Pulmonary artery endothelial cell (primary cell): ENCODE results near the gene PRPF40B. TPM values are rescaled to one million over a fixed set of nuclear protein-coding genes. Genes with fewer than 3 reads are reported as not detected.

Experiments used
- DNase-seq: peaks from one replicate; pipeline ENCODE4 v3.0.0-alpha.2; 2011; ENCODE audit warnings: low read depth, low spot score
- total RNA-seq: library from RNA; depleted of rRNA; stranded (reverse); fragments of >200 nt; gene quantifications from 2 replicates; pipeline ENCODE4 v1.2.3, GENCODE V29; 2014

Gene PRPF40B
- total RNA-seq, 1 donor from 2014 or later = 4.1 TPM

DNA sequence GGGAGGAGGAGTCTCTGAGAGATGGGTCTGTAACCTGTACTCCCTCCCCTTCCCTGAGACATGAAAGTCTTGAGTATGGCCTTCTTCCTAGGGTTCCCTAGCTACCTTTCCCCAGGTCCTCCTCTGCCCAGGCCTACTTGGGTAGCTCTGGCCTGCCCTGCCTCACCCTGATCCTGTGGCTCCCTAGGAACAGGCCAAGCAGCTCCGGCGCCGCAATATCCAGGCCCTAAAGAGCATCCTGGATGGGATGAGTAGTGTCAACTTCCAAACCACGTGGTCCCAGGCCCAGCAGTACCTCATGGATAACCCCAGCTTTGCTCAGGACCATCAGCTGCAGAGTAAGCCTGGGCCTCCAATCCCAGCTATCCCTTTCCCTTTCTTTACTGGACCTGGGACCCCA, 12.3 kb downstream of the PRPF40B start:
- no peak for DNase-seq

DNA sequence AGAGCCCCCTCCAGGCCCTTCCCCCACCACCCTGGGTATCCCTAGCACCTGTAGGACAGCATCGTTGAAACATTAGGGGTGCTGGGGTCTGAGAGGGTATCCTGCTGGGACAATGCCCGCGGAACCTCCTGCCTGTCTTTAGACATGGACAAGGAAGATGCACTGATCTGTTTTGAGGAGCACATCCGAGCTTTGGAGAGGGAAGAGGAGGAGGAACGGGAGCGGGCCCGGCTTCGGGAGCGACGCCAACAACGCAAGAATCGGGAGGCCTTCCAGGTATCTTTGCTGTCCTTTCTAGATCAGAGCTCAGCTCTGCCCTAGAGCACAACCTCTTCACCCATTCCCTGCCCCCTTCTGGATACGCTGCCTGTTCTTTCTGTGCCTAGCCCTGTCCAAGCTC, 13.2 kb downstream of the PRPF40B start:
- no peak for DNase-seq

DNA sequence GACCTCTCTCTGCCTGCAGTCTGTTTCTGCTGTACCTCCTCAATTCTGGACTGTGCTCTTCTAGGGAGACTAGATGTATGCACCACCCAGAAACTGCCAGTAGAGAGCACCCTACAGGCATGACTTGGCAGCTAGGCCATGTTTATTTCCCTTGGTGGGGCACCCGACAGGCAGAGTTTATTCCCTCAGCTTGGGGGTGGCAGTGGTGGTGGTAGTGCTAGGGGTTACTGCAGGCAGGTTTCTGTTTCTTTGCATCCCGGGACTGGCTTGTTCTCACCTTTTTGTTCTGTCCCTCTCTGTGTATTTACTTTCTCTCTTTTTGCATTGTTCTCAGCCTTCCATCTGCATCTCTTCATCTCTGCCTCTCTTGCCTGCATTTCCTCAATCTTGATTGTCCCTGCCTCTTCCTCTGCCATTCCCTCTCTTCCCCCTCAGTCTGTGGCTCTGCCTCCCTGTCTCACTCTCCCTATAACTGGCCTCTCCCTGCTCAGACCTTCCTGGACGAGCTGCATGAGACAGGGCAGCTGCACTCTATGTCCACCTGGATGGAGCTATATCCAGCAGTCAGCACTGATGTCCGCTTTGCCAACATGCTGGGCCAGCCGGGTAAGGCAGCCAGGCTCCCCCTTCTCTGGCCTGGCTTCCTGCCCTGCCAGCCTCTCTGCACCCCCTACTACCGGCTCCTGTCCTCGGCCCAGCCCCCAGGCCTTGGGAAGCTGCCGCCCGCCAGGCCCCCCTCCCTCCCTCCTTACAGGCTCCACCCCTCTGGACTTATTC, 13.8 kb downstream of the PRPF40B start:
- DNase-seq = peak; percentile 37

DNA sequence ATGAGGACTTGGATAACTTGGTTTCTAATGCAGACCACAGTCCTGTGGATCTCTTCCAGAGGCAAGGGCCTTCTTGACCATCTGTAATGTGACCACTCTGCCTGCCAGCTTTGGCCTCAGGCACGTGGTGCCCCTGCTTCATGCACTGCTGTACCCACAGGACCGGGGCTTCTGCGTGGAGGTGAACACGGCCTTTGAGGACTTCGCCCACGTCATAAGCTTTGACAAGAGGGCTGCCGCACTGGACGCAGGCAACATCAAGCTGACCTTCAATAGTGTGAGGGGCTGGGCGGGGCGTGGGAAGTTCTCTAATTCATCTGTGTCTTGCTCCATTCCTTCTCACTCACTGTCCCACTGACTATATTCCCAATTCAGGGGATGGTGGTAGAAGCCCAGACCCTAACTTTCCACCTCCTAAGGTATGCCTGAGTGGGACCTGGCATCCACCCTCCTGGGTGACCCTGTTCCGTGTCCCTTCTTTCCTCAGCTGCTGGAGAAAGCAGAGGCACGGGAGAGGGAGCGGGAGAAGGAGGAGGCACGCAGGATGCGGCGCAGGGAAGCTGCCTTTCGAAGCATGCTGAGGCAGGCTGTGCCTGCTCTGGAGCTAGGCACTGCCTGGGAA, 18.5 kb downstream of the PRPF40B start:
- no peak for DNase-seq

DNA sequence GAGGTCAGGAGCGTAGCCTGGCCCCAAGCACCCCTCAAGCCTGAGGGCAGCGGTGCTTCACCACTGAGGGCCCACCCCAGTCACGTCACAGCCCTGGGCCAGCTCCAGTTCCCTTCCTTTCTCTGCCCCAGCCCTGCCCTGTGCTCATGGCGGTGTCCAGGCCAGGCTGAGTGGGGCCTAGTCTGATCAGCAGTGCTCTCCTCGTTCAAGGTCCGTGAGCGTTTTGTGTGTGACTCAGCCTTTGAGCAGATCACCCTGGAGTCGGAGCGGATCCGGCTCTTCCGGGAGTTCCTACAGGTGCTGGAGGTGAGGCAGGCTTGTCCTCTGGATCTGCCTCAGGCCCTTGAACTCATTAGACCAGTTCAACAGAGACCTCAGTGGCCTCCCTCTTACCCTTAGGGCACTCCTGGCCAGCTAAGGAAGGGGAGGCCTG, 19.0 kb downstream of the PRPF40B start:
- DNase-seq = no peak

DNA sequence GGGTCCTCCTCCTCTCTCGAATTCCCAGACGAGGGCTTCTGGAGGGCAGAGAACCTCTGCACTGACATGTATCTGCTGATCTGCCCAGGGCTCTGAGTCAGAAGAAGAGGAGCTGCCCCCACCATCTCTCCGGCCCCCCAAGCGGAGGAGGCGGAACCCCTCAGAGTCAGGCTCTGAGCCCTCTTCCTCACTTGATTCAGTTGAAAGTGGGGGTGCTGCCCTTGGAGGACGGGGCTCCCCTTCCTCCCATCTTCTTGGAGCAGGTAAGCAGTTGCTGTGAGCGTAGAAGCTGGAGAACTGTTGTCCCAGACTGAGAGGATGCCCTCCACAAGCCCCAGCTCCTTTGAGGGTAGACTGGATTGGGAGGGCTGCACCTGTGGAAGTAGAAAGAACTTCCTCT, 19.8 kb downstream of the PRPF40B start:
- no peak for DNase-seq

DNA sequence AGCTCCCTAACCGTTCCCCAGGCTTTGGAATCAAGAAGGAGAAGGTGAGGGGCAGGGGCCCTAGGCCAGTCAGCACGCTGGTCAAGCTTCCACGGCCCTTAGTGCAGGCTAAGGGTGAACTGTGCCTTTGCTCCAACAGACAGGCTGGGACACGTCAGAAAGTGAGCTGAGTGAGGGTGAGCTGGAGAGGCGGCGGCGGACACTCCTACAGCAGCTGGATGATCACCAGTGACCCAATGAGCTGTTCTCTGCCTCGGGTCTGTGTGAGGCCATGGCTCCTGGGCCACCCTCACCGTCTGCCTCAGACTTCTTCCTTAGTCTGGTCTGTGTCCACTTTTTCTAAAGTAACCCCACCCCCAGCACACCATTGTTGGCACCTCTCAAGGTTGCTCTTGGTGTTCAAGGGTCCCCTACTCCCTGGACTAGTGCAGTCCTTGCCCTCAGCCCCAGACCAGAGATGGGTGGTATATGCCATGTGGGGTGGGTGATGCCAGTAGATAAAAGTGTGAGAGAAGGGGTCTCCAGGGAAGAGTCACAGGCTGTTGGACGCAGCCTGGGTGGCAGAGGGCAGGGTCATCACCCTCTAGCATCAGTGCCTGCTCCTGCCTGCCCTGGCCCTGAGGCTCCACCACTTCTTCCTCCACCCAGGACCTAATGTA, 20.7 kb downstream of the PRPF40B start:
- no peak for DNase-seq

DNA sequence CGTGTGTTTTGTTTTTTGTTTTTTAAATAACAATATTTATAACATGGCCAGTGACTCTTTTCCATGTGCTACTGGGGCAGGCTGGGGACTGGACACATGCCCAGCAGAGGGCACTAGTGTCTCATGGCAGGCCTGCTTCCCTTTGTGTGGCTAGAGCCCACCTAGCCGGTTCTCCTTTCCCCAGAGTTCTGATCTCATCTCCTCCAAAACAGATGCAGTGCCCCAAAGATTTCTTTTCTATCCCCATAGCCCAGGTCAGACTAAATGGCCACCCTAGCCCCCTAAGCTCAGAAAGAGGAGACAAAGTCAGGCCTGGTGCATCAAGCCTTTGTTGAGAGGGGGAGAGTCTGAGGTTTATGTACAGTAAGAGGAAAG, 21.2 kb downstream of the PRPF40B start:
- DNase-seq = no peak

DNA sequence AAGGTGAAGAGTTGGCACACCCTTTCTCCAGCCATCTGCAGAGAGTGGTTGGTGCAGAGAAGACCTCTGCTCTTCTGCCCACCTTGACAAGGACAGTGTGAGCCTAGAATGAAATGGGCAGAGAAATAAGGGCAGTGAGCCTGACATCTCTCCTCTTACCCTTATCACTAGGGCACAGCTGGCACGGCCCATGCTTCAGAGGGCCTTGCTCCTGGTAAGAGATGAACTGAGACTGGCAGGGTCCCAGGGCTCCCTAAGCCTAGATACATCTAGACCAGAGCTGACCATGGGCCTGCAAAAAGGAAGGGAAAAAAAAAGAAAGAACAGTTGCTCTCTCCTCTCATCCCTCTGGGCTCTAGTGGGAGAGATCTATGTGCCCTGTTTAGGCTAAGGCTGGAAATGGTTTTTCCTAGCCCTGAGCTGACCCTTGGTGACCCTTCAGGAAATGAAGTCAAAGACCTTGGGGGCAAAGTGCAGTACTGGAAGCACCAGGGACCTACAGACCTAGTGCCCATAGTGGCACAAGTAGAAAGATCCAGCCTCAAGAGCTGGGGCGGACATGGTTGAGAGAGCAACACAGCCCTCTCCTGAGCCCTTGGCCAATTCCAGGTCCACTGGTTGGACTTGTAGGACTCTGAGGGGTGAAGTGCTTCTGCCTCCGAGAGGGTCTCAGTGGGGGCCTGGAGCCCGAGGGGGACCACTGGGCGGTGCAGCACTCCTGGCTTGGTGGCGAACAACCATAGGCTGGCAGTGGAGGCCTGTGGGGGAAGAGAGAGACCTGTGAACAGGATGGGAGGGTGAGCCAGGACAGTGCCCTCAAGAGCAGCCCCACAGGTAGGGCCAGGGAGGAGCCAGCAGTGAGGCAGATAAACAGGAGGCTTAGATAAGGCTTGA, 22.0 kb downstream of the PRPF40B start:
- DNase-seq = no peak

DNA sequence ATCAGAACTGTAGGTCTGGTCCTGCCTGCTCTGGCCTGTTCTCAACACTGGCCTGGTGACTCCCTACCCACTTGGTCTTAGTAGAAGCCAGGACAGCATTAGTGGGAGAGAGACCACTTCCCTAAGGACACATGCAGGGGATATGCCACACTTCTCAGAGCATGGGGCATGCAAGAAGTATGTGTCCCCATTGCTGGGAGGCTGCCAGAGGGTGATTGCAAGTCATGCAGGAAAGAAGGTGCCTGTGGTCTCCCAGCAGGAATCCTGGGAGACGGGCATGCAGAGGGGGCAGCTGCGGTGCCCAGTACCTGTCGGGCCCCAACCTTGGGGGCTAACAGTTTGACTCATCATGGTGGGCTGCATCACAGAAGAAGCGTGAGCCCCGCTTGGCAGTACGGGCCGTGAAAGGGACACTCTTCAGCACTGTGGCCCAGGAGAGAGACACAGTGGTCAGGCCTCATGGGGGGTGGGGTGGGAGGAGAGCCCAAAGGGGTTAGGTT, 23.0 kb downstream of the PRPF40B start:
- no peak for DNase-seq

DNA sequence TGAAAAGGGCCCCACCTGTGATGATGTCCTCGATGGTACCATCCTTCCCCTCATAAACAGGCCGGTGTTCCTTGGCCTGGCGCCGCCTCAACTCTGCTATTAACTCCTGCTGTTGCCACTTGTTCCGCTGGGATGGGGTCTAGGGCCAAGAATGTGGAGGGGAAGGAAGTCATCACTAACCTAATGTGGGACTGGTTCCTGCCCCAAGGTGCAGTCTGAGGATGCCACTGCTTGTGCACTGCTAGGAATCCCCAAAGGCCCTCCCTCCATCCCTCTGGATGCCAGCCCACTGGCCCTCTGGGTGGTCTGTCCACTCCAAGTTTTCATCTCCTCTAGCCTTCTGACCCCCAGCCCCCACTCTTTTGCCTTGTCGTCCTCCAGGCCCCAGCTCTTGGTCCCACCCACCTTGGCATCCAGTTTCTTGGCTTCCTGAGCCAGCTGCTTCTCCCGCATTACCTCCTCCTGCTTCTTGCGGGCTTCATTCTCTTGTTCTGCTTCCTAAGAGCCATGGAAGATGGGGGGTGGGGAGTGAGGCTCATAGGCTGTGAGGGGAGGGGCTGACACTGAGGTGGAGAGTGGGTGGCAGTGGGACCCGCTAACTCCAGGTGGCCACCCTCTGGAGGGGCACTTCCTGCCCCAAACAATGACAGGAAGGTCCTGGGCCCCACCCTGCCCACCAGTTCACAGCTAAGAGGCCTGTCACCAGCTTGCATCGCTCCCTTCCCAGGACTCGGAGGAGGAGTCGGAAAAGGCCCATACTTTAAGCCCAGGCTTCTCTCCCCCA, 23.7 kb downstream of the PRPF40B start:
- DNase-seq = no peak

DNA sequence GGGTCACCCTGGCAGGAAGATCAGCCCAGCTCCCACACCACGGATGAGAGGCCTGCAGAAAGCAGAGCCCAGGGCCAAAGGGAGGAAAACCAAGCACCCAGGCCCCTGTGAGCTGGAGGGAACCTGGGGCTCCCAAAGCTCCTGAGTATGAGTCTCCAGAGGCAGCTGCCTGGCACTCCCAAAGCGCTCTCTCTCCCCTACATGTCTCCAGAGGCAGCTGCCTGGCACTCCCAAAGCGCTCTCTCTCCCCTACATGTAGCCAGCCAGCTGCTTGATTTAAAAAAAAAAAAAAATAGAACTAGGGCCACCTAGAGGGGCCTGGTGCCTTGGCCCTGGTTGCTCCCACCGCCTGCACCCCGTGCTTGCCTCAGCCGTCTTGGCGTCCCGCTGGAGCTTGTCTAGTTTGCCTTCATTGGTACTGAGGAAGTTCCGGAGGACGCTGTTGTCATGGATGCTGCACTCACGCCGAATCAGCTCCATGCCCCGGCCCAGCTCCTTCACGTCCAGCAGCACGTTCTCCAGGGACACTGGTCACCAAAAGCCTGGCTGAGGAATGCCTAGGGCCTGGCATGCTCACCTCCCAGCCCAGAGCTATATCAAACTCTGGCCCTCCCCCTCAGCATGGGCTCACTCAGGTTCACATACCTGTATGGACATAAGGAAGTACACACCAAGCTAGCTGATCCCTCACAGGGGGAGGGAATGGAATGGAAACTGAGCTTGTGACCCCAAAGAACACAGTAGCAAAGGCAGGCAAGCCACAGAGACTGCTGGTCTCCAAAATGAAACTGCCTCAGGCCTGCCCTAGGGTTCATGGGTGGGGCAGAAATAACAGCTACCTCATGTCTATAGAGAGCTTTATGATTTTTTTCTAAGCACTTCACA, 24.7 kb downstream of the PRPF40B start:
- no peak for DNase-seq

DNA sequence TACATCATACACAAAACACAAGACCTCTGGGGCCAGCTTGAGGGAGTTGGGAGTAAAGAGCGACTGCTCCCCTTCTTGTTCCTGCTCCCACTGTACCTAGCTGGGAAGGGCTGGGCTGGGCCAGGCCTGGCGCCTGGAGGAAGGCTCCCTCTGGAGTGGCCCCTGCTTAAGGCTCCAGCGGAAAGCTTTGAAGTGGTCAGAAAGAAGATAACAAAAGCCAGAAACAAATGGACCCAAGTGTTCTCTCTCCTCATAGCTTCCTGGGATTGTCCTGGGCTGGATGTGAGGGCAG, 25.3 kb downstream of the PRPF40B start:
- no peak for DNase-seq

DNA sequence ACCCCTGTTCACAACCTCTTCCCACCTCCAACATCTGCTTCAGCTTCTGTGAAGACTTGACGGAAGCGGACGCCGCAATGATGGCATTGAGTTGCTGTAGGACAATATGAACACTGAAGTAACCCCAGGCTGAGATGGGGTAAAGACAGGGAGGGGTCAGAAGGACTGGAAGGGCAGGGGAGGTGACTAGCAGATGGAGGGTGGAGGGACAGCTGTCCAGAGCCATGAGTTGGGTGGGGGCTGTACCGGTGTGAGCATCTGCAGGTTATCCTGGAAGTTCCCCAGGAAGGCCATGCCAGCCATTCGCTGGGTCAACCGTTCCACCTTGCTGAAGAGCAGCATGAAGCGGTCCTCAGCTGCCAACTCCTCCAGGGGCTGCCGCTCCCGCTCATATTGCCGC, 26.1 kb downstream of the PRPF40B start:
- DNase-seq = no peak

DNA sequence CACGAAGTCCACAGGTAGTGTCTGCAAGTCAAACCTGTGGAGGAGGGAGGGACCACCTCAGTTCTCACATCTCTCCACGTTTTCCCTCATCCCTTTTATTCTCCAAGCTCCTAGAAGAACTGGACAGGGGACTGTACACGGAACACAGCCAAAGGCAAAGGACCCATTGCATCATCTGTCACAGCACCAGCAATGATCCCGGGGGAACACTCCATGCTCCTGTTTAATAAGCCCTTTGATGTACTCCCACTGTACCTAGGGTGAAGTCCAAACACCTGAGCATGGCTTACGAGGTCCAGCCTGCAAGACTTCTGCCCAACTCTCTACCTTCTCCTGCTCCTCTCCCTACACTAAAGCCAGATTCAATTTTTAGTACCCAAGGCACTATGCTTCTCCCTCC, 26.5 kb downstream of the PRPF40B start:
- DNase-seq = no peak

DNA sequence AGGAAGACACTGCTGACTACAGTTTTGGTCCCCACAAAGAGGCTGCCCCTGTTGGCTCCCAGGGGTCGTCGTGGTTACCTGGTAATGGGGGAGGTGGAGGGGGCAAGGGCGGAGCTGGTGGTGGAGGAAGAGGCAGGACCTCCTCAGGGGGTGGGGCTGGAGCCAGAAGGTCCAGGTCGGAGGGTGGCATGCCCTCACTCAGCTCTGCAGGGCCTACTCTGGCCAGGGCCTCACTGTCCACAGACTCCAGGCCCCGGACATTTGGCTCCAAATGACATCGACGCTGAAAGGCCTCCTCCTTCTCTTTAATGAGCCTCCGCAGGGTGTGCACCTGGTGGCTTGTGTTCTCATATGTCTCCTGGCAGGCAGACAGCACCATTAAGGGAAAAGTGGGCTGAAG, 28.5 kb downstream of the PRPF40B start:
- no peak for DNase-seq

DNA sequence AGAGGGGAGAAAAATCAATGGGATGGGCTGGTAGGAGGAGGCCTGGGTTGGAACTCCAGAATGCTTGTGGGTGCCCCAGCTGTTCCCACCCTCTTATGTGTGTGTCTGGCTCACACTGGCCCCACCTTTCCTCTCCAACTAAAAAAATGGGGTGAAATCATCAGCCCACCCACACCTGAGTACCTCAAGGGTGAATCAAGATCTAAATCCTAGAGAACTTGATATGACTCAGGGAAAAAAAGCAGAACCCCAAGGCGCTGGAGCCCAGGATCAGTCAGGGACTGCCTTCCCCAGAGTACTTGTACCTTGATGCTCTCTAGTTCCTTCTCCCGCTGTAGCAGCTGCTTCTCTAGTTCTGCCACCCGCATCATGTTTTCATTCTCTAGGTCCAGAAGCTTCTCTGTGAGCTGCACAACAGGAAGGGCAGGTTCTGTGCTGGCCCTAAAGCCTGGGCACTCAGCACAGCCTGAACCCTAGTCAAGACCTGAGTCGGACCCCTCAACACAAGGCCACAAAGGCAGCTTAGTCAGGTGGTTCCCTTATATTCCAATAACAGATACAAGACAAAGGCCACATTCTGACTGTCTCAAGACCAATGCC, 29.7 kb downstream of the PRPF40B start:
- DNase-seq = no peak

DNA sequence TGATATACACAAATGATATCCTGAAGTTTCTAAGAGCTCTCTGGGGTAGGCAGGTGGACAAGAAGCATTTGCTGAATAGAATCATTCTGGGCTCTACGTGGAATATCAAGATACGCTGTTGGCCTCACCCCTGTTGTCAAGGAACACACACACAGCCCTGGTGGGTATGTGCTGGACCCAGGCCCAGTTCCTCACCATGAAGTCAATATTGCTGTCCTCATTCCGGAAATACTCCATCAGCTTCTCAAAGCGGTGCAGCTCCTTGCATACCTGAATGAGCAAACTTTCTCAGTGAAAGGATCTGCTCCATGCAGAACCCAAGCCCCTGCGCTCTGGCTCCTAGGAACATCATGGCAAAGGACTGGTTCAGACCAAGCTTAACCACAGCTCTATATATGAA, 31.4 kb downstream of the PRPF40B start:
- no peak for DNase-seq

DNA sequence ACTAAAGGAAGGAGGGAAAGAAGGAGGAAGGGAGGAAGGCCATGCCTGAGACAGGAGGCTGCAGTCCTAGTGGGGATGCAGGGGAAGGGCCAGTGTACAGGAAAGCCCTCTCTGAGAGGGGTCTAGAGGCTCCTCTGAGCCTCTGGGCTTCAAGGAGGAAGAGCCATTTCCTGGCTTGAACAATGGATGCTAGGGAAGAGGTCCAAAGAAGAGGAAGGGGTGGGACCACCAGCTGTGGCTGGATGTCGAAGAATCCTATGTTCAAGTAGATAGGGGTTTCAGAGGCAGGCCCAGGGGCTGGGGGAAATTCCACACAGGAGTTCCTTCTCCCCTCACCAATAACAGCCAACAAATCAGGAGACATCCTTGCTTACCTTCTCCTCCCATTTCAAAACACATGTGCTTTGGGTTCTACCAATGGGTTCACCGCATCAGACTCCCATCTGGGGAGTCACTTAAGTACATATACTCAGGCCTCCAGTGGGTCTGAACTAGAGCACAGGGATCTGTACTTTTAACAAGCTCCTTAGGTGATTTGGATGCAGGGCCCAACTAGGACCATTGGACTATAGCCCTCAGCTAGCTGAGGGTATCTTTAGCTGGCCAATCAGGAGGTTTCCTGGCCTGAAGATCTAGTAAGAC, 32.4 kb downstream of the PRPF40B start:
- DNase-seq = peak; percentile 50
